ENCODE measurements around the gene C2orf81. TPM values are rescaled to one million over a fixed set of nuclear protein-coding genes. Genes with fewer than 3 reads are reported as not detected.

C2orf81 gene
- total RNA-seq = 1 to 10 TPM in 1 of 2 donors, under 1 TPM in 1; 1.00 to 1.7 TPM

GRCh38 chr2:74421221-74421870, at the start of gene C2orf81, which contains the start of gene WDR54:
TSS of gene C2orf81 (minus strand) at chr2:74421619. CDS start at chr2:74421560, 59 bp downstream.
TSS of gene WDR54 (plus strand) at chr2:74421730. CDS start at chr2:74422154, 424 bp downstream.

DNA sequence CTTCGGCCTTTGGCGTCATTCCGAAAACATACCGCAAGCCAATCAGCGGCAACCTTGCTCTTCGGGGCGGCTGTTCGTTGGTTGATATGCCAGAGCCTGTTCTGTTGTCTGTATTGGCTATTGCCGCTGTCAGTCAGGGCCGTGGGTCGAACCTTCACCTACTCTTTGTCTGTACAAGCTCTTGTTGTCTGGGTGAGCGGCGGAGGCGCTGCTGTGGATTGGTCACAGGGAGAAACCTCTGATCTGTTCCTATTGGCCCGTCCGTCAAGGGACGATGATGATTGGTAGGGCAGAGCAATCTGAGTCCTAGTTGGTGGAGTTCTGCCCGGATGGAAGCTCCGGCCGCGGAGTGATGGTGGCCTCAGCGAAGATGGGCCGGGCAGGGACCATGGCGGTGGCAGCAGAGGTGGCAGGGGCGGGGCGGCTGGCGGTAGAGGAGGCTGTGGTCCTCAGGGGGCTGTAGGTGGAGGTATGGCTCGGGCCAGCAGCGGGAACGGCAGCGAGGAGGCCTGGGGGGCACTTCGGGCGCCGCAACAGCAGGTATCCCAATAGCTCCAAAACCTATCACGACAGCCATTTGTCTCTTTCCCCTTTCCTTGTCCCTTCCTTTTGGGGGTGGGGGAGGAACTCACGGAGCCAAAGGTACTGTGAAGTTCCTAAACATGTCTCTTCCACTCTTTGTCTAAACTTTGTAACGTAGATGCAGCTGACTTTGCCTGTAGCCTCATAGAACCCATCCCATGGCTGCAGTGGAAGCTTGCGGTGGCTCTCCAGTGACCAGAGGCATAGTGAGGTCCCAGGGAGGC, 36.9 kb upstream of the C2orf81 start, which contains the start of gene WBP1:
TSS of gene WBP1 (plus strand) at position 307 of the 806 bp plus-strand sequence. CDS start at position 472, 165 bp downstream.

DNA sequence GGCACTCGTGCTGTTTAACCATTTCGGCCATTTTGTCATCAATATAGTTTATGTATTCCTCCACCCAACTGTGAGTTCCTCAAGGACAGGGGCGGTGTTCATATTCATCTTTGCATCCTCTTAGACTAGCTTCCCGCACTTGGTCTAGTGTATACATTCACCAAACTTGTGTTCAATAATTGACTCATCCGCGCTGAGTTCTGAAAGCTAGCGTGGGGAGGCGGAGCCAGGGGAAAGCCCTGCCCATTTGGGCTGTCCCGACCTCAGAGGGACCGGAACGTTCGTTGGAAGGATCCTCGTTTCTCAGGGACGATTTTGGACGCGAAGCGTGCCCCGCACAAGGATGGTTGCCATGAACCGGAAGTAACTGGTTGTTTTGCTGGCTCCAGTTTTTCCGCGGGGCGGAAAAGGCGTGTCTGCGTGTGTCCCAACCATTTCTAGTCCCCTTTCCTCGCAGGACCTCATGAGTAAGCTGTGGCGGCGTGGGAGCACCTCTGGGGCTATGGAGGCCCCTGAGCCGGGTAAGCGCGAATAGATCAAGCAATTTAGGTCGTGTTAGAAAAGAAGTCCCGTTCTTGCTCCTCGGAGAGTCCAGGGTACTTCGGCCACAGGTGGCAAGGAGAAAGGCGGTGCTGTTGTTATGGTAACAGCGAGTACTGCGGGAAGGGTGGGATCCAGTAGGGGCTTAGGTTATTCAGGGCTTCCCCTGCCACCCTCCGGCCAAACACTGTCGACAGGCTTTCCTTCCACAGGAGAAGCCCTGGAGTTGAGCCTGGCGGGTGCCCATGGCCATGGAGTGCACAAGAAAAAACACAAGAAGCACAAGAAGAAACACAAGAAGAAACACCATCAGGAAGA, 33.5 kb upstream of the C2orf81 start, which contains the start of gene INO80B:
TSS of gene INO80B (plus strand) at position 434 of the 858 bp plus-strand sequence. CDS start at position 464, 30 bp downstream.

DNA sequence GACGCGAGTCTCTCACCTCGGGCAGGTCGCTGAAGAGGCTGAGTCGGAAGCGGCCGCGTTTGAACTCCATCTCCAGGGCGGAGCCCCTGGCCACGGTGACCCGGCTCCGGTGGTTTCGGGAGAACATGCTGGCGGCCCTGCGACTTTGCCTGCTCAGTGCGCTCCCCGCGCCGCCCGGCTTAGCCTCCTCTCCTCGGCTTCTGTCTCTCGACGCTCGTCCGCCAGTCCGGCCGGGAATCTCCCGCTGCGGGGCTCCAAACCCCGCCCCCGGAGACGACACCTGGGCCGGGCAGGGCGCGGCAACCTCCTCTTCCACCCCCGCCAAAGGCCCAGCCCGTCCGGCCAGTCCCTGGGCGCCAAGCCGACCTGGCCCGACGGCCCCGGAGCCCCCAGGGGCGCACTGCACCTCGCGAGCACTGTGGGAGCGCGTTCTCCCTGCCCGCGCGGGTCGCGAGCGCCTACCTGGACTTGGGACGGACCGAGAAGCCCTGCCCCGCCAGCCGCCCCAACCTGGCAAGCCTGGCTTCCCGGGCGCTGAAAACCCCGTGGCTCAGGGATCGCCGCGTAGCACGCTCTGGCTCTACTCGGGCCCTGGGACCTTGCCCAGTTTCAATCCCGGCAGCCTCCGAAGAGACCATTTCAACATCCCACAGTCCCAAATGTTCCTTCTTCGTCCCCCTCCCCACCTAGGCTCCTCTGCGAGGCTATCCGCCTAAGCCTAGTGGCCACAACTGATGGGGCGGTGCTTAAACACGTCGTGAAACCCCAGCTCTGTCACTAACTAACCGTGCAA, 20.5 kb upstream of the C2orf81 start, which contains the start of gene RTKN:
TSS of gene RTKN (minus strand) at position 248 of the 793 bp plus-strand sequence. CDS start at position 127, 121 bp downstream.

DNA sequence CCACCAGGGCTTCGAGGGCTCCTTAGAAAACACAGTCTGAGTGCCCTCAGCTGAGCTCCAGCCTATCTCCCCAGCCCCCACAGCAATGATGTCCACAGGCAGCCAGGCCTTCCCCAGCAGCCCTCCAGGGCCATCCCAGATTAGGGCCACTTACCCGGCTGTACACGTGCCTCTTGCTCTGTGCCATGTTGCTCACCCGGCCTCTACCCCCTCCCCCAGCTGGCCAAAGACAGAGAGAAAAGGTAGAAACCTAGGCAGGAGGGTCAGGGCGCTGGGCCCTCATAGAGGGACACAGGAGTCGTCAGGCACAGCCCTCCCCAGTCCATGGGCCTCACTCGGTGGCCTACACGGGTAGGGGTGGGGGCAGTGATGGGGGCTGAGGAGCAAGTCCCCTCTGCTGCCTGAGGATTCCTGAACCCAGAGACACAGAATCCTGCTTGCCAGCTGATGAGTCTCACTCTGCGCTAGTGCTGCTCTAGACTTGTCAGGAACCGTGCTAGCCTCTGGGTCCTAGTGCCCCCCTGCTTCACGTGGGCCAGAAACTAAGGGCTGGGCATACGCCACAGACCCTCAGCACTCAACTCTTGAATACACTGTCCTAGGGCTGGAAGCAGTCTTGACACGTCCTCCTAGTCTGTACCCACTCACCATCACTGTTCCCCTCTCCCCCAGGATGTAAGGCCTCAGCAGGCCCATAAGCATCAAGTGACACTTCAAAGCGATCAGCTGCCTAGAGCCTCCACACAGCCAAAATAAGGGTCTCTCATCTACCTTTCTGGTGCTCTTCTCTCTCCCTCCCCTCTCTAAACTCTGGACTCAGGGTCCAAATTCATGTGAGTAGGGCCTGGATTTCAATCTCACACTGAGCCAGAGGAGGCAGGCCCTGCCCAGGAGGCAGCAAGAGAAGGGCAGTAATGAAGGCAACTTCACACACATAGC, 41.3 kb downstream of the C2orf81 start, which contains the start of gene DCTN1:
TSS of gene DCTN1 (minus strand) at position 461 of the 939 bp plus-strand sequence. CDS start at position 187, 274 bp downstream.

Other genes with a start within 250 kb of the C2orf81 start
- 10 to 100 TPM; 77.4 to 97.6 TPM for gene MOB1A, start 242.7 kb downstream of the C2orf81 start, total RNA-seq
- 10 to 100 TPM; 42.3 to 52.7 TPM for gene MTHFD2, start 223.0 kb downstream of the C2orf81 start, total RNA-seq
- 1 to 10 TPM in 1 of 2 donors, under 1 TPM in 1; 1.00 to 1.4 TPM for gene SLC4A5, start 78.2 kb downstream of the C2orf81 start, total RNA-seq
- 10 to 100 TPM; 88.9 to 90.5 TPM for gene DCTN1, start 41.3 kb downstream of the C2orf81 start, total RNA-seq
- gene WDR54, start 111 bp upstream of the C2orf81 start, total RNA-seq = 10 to 100 TPM; 33.0 to 40.0 TPM
- gene RTKN, start 20.3 kb upstream of the C2orf81 start, total RNA-seq = 10 to 100 TPM; 40.3 to 41.6 TPM
- 1 to 10 TPM; 6.5 to 8.3 TPM for gene INO80B, start 33.5 kb upstream of the C2orf81 start, total RNA-seq
- 10 to 100 TPM; 23.6 to 31.3 TPM for gene WBP1, start 36.8 kb upstream of the C2orf81 start, total RNA-seq
- gene MOGS, start 43.8 kb upstream of the C2orf81 start, total RNA-seq = 10 to 100 TPM; 39.9 to 42.6 TPM
- 10 to 100 TPM; 22.0 to 22.7 TPM for gene MRPL53, start 51.1 kb upstream of the C2orf81 start, total RNA-seq
- 10 to 100 TPM; 22.6 to 24.1 TPM for gene CCDC142, start 61.4 kb upstream of the C2orf81 start, total RNA-seq
- 10 to 100 TPM; 14.1 to 16.7 TPM for gene TTC31, start 61.5 kb upstream of the C2orf81 start, total RNA-seq
- gene LBX2, start 78.0 kb upstream of the C2orf81 start, total RNA-seq = 1 to 10 TPM; 2.0 to 4.1 TPM
- gene PCGF1, start 86.1 kb upstream of the C2orf81 start, total RNA-seq = 10 to 100 TPM; 16.9 to 23.6 TPM
- not detected for gene TLX2, start 92.8 kb upstream of the C2orf81 start, total RNA-seq
- gene DQX1, start 104.6 kb upstream of the C2orf81 start, total RNA-seq = under 1 TPM in 1 of 2 donors, not detected in 1; 0.33 TPM
- gene AUP1, start 108.1 kb upstream of the C2orf81 start, total RNA-seq = 100 to 1,000 TPM; 156 to 195 TPM
- gene HTRA2, start 108.3 kb upstream of the C2orf81 start, total RNA-seq = 10 to 100 TPM; 33.7 to 39.0 TPM
- 1 to 10 TPM; 5.2 to 6.3 TPM for gene LOXL3, start 132.3 kb upstream of the C2orf81 start, total RNA-seq
- gene DOK1, start 133.1 kb upstream of the C2orf81 start, total RNA-seq = 1 to 10 TPM; 2.8 to 3.3 TPM
- not detected for gene M1AP, start 226.7 kb upstream of the C2orf81 start, total RNA-seq
- gene SEMA4F, start 232.6 kb upstream of the C2orf81 start, total RNA-seq = 1 to 10 TPM; 4.0 to 5.9 TPM